Effector memory CD8-positive, alpha-beta T cell (primary cell): Measurements from ENCODE around the gene AWAT1.
A peak's percentile ranks its signal among the peaks of the same experiment; 100 is the strongest.
"Not testable (repeated sequence)": the region's sequence is repeated elsewhere in the genome, so short reads cannot be mapped to it uniquely, and the experiment has no call there.

ENCODE experiments used
- ATAC-seq: fragments of 150-1000 bp; cut with Tn5 transposase; replicated peaks from 2 replicates; pipeline ENCODE4 v1.10.0; 2021; ENCODE audit warnings: mild to moderate bottlenecking, moderate library complexity
- DNase-seq, 3 experiments: peaks; one replicate each; pipeline ENCODE4 v3.0.0; 2021
- H3K27ac Mint-ChIP-seq, 2 donors: one replicate each; pipeline ENCODE4 v1.8.0; 2022; ENCODE audit warnings: mild to moderate bottlenecking in 2 of 2, mixed read lengths in 2 of 2, moderate library complexity in 2 of 2
- H3K27me3 Mint-ChIP-seq, 2 donors: one replicate each; pipeline ENCODE4 v1.8.0; 2022; ENCODE audit warnings: mixed read lengths in 2 of 2
- H3K36me3 Mint-ChIP-seq: one replicate; pipeline ENCODE4 v1.8.0; 2022; ENCODE audit warnings: mild to moderate bottlenecking, moderate library complexity, mixed read lengths; ENCODE audit not compliant: insufficient read depth
- H3K4me1 Mint-ChIP-seq, 2 donors: one replicate each; pipeline ENCODE4 v1.8.0; 2022; ENCODE audit warnings: low read depth in 2 of 2, mixed read lengths in 2 of 2
- H3K4me3 Mint-ChIP-seq, 2 donors: one replicate each; pipeline ENCODE4 v1.8.0; 2022; ENCODE audit warnings: mild to moderate bottlenecking in 2 of 2, mixed read lengths in 2 of 2, moderate library complexity in 2 of 2
- H3K9me3 Mint-ChIP-seq, 2 donors: one replicate each; pipeline ENCODE4 v1.8.0; 2022; ENCODE audit warnings: mixed read lengths in 2 of 2
- total RNA-seq, 9 experiments: gene quantifications; one replicate each; lab custom pipeline; 2026; lab: John Stamatoyannopoulos, UW

The AWAT1 gene
- 0 to 0.13 (median 0) reads per million in 9 experiments for total RNA-seq

DNA sequence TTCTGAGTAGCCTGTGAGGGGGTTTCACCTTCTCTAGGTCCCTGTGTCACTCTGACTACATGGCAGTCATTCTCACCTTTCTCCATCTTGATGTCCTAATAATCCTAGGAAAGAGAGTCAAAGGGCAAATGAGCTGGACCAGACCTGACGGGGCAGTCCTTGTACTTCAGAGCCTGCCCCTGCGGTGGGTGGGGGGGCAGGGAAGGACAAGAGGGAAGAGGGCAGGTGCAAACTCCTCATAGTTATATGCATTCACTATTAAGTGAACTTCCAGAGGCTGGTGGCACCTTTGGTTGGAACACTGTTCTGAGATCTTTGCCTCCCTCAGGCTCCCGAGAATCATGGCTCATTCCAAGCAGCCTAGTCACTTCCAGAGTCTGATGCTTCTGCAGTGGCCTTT, at the start of gene AWAT1:
Gene AWAT1 (plus strand): TSS at position 301 of the 400 bp plus-strand sequence. CDS start 41 bp downstream, at position 342.
- DNase-seq, result no peak
- Mint-ChIP-seq H3K4me3 (no peak within 1 kb of the TSS), H3K9me3 (no peaks in the 10 kb centered on the region), H3K36me3 (no peaks in the 10 kb centered on the region), H3K4me1 (peaks cover 0 to 8% of the 10 kb centered on the region in 2 donors), H3K27ac (no peak within 1 kb of the TSS), H3K27me3 (no peaks in the 10 kb centered on the region)
- no peak for ATAC-seq

DNA sequence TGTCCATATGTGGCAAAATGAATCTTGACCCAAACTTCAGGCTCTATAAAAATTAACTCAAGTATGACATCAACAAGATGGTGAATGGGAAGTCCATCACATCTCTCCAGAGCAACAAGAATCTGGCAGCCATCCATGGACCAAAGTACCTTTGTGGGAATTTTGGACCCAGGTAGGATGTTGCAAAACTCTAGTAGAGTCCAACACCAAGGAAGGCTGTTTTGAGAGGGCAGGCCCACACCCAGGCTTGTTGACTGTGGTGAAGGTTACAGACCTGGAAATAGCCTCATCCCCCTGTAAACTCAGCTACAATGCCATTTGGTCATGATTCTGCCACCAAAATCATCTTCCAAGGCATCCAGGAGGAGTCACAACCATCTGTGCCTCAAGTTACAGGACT, 44.2 kb upstream of the AWAT1 start:
- Mint-ChIP-seq H3K27ac (no peak overlapping the region), H3K4me1 (no peaks in the 10 kb centered on the region), H3K36me3 (peaks cover 3% of the 10 kb centered on the region), H3K4me3 (no peak overlapping the region), H3K27me3 (peaks cover 19 to 33% of the 10 kb centered on the region in 2 donors), H3K9me3 (peaks cover 2 to 10% of the 10 kb centered on the region in 2 donors)
- no peak for DNase-seq
- no peak for ATAC-seq

DNA sequence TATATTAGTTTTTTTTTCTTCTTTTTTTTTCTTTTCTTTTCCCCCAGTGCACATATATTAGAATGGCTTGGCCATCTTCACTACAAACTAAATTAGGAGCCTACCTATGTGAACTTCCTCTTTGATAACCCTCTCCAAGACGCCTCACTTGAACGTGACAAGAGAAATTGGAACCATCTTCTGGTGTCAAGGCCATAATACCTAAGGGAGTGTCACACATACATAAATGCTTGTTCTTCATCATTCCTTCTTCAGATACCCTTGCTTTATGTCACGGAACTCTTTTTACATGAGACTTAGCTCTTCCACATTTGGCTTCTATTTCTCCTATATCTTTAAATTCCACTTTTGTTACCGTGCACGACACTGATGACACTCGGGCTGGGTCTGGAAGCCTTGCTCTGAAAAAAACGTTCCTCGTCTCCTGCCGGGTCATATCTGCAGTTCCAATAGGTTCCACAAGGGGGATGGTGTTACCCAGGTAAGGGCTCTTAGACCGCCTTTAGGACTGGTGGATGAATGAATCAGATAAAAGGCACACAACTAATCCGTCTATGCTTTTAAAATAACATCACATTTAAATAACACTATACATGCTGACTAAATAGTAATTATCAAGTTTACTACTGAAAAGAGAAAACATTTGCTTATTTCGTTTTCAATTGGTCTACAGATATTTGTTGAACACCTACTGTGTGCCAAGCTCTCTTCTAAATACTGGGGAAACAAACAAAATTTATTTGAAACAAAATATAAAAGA, 37.3 kb upstream of the AWAT1 start:
- H3K36me3 Mint-ChIP-seq, result no peaks in the 10 kb centered on the region
- peak overlapping the region in 1 of 2 donors; percentile 80 for H3K27ac Mint-ChIP-seq
- no peak overlapping the region for H3K4me3 Mint-ChIP-seq
- no peaks in the 10 kb centered on the region for H3K9me3 Mint-ChIP-seq
- DNase-seq, result peak; percentile 62 to 69 (median 63)
- peak; percentile 86 for ATAC-seq
- peaks cover 0 to 7% of the 10 kb centered on the region in 2 donors for H3K27me3 Mint-ChIP-seq
- peaks cover 4 to 8% of the 10 kb centered on the region in 2 donors for H3K4me1 Mint-ChIP-seq

DNA sequence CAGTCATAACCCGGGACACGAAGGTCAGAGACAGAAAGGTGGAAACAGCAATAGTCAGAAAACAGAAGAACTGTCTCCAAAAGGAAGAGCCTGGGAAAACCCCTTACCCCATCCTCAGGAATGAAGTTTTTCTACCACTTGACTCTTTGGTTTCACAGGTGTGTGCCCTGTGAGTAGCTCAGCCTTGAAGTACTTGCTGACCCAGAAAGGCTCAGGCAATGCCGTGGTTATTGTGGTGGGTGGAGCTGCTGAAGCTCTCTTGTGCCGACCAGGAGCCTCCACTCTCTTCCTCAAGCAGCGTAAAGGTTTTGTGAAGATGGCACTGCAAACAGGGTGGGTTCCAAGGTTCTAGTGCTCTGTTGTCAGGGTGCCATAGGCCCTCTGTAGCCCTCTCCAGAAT, 32.7 kb upstream of the AWAT1 start:
- peak; percentile 71 for ATAC-seq
- H3K27me3 Mint-ChIP-seq, result peaks cover 0 to 20% of the 10 kb centered on the region in 2 donors

DNA sequence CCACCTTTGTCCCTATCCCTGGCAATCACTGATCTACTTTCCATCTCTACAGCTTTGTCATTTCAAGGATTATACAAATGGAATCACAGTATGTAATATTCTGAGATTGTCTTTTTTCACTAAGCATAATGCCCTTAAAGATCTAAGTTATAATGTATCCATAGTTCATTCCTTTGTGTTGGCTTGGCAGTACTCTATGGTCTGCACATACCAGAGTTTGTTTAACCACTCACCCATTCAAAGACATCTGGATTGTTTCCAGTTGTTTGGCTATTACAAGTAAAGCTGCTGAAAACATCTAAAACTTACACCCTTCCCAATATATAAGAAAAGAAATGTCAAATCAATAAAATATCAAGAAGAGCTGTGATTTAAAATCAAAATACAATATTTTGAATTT, 26.0 kb upstream of the AWAT1 start:
- Mint-ChIP-seq H3K4me3 (no peak overlapping the region), H3K27ac (no peak overlapping the region), H3K27me3 (peaks cover 0 to 13% of the 10 kb centered on the region in 2 donors), H3K4me1 (no peaks in the 10 kb centered on the region), H3K36me3 (no peaks in the 10 kb centered on the region), H3K9me3 (no peaks in the 10 kb centered on the region)
- ATAC-seq, result no peak
- DNase-seq, result no peak

More for the DNA sequence above, 32.7 kb upstream of the AWAT1 start:
- H3K4me1 Mint-ChIP-seq, result peaks cover 4 to 8% of the 10 kb centered on the region in 2 donors
- no peaks in the 10 kb centered on the region for H3K9me3 Mint-ChIP-seq
- no peak overlapping the region for H3K27ac Mint-ChIP-seq
- H3K36me3 Mint-ChIP-seq, result no peaks in the 10 kb centered on the region
- DNase-seq, result no peak
- no peak overlapping the region for H3K4me3 Mint-ChIP-seq

DNA sequence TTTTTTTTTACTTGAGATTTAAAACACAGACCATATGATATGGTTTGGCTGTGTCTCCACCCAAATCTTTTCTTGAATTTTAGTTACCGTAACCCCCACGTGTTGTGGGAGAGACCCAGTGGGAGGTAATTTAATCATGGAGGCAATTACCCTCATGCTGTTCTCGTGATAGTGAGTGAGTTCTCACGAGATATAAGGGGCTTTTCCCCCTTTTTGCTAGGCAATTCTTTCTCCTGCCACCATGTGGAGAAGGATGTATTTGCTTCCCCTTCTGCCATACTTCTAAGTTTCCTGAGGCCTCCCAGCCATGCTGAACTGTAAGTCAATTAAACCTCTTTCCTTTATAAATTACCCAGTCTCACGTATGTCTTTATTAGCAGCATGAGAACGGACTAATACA, 24.9 kb upstream of the AWAT1 start:
- not testable (repeated sequence) for H3K36me3 Mint-ChIP-seq, H3K4me1 Mint-ChIP-seq, ATAC-seq, H3K4me3 Mint-ChIP-seq, DNase-seq, H3K27ac Mint-ChIP-seq, H3K27me3 Mint-ChIP-seq, H3K9me3 Mint-ChIP-seq

DNA sequence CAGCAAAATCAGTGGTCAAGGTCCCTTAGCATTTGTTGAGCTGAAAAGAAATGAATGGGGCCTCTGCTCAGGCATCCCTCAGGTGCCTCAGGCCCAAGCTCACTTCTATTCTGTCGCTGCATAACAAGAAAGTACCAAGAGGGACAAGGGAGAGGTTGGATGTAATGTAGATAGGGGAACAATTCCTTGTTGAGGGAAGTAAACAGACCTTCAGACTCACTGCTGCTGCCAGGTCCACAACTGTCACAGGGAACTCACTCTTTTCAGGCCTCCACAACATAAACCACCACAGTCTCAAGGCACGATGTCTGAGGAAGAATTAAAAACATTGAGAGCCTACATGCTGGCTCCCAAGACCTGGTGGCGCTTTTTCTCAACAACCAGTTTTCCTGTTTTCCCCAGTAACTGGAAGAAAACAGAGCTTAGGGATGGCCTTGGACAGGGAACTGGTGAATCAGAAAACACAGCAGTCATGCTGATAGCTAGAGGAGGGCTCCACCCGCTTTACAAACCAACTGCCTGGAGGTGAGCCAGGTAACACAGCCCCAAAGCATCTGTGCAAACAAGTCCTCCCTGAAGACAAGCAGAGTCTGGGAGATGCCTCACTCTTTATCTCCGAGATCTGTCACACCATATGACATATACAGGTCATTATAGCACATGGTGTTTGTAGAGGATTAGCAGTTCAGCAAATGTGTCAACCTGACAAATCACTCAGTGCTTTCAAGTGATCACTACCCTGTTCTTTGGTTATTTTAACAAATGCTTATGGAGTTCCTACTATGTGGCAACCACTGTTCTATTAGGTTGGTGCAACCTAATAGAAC, 14.3 kb upstream of the AWAT1 start:
- ATAC-seq, result no peak
- Mint-ChIP-seq H3K9me3 (no peaks in the 10 kb centered on the region), H3K36me3 (no peaks in the 10 kb centered on the region), H3K4me3 (no peak overlapping the region), H3K4me1 (no peaks in the 10 kb centered on the region), H3K27me3 (no peaks in the 10 kb centered on the region), H3K27ac (no peak overlapping the region)
- DNase-seq, result no peak

DNA sequence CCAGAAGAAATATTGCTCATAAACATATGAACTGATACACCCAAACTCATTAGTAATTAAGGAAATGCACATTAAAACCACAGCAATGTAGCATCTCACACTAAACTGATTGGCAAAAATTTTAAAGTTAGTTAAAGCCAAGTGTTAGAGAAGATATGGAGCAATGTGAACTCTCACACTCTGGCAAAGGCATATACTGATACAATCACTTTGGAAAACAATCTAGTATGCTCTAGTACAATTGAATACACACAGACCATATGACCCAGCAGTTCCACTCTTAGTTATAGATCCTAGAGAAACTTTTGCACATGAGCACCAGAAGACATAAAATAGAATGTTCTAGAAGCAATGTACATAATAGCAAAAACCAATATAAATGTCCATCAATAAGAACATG, 8.4 kb upstream of the AWAT1 start:
- DNase-seq, result no peak
- no peaks in the 10 kb centered on the region for H3K9me3 Mint-ChIP-seq
- no peak overlapping the region for H3K27ac Mint-ChIP-seq
- H3K4me1 Mint-ChIP-seq, result no peaks in the 10 kb centered on the region
- H3K27me3 Mint-ChIP-seq, result no peaks in the 10 kb centered on the region
- H3K36me3 Mint-ChIP-seq, result no peaks in the 10 kb centered on the region
- no peak for ATAC-seq
- H3K4me3 Mint-ChIP-seq, result no peak overlapping the region

DNA sequence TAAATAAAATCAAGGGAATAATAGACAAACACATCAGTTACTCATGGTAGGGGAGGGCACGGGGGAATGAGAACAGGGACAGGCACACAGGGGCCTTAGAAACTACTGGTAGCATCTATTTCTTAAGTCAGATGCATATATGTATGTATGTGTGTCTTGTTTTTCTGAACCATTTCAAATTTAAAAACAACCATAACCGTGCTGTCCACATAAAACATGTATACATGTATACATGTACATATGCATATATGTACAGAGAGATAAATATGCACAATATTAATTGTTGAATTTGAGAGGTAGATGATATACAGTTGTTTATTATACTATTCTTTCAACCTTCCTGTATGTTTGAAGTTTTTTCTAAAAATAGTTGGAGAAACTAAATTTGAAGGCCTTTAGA, 7.8 kb upstream of the AWAT1 start:
- H3K27ac Mint-ChIP-seq, result no peak overlapping the region
- no peak overlapping the region for H3K4me3 Mint-ChIP-seq
- H3K9me3 Mint-ChIP-seq, result no peaks in the 10 kb centered on the region
- DNase-seq (no peak), ATAC-seq (no peak)
- H3K4me1 Mint-ChIP-seq, result peaks cover 0 to 4% of the 10 kb centered on the region in 2 donors
- no peaks in the 10 kb centered on the region for H3K27me3 Mint-ChIP-seq
- H3K36me3 Mint-ChIP-seq, result no peaks in the 10 kb centered on the region

DNA sequence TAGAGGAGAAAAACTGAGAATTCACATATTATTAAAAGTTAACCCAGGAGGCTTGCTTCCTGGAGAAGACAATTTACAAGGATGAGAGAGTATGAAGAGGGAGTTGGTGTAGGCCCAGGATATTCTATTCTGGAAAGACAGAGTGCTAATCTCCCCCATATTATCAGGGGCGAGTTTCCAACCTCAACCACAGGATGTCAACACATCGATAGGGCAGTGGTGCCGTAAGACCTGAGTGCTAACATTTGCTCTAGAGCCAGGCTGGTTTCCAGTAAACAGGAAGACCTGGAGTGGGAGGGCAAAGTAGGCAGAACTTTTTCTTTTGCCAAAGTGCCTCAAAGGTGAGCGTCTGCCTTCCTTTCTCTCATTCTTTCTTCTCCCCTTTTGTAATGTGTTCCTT, 2.8 kb upstream of the AWAT1 start:
- ATAC-seq (no peak), DNase-seq (no peak)
- Mint-ChIP-seq H3K27ac (no peak overlapping the region), H3K4me1 (peaks cover 0 to 8% of the 10 kb centered on the region in 2 donors), H3K36me3 (no peaks in the 10 kb centered on the region), H3K4me3 (no peak overlapping the region), H3K27me3 (no peaks in the 10 kb centered on the region), H3K9me3 (no peaks in the 10 kb centered on the region)

DNA sequence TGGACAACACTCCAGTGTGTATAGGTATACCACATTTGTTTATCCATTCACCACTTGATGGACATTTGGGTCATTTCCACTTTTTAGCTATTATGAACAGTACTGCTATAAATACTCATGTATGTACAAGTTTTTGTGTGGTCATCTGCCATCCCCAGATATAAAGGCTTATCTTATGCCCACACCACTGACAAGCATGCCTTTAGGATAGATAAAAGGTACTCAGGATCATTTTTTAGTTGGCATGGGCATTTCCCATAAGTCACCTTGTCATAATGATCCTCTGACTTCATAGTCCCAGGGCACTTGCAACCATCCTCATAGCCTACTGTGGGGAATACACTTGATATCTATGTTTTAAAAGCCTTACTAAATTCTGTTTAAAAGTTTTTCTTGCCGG, 6.3 kb downstream of the AWAT1 start:
- no peaks in the 10 kb centered on the region for H3K27me3 Mint-ChIP-seq
- DNase-seq, result no peak
- H3K9me3 Mint-ChIP-seq, result no peaks in the 10 kb centered on the region
- no peaks in the 10 kb centered on the region for H3K36me3 Mint-ChIP-seq
- H3K4me1 Mint-ChIP-seq, result no peaks in the 10 kb centered on the region
- H3K27ac Mint-ChIP-seq, result no peak overlapping the region
- H3K4me3 Mint-ChIP-seq, result no peak overlapping the region
- ATAC-seq, result no peak

DNA sequence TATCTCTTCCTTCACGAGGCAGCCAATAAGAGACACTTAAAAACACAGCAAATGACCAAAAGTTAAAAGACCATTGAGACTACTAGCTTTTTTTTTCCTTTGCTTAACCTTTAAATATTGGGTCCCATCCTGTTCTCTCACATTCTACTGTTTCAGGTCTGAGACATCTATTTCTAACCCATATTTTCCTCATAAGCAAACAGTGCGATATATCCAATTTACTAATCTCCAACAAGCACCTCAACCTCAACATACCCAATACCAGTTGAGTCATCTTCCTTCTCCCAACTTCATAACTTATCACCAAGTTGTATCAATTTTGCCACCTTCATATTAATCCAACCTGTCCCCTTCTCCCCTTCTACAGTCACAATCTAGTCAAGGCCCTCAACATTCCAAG, 7.0 kb downstream of the AWAT1 start:
- no peaks in the 10 kb centered on the region for H3K27me3 Mint-ChIP-seq
- no peaks in the 10 kb centered on the region for H3K9me3 Mint-ChIP-seq
- H3K36me3 Mint-ChIP-seq, result no peaks in the 10 kb centered on the region
- DNase-seq (no peak), ATAC-seq (no peak)
- no peak overlapping the region for H3K4me3 Mint-ChIP-seq
- H3K27ac Mint-ChIP-seq, result no peak overlapping the region
- H3K4me1 Mint-ChIP-seq, result no peaks in the 10 kb centered on the region

DNA sequence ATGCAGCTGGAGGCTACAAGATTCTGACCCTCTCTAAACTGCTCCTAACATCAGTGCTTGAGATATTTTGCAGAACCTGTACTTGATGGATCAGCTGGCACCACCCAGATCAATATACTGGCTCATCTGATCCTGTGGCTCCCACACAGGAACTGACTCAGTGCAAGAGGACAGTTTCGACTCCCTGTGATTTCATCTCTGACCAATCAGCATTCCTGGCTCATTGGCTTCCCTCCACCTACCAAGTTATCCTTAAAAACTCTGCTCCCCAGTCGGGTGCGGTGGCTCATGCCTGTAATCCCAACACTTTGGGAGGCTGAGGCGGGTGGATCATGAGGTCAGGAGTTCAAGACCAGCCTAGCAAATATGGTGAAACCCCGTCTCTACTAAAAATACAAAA, 9.1 kb downstream of the AWAT1 start:
- not testable (repeated sequence) for H3K27me3 Mint-ChIP-seq, H3K9me3 Mint-ChIP-seq, DNase-seq, ATAC-seq, H3K4me1 Mint-ChIP-seq, H3K4me3 Mint-ChIP-seq, H3K36me3 Mint-ChIP-seq, H3K27ac Mint-ChIP-seq

DNA sequence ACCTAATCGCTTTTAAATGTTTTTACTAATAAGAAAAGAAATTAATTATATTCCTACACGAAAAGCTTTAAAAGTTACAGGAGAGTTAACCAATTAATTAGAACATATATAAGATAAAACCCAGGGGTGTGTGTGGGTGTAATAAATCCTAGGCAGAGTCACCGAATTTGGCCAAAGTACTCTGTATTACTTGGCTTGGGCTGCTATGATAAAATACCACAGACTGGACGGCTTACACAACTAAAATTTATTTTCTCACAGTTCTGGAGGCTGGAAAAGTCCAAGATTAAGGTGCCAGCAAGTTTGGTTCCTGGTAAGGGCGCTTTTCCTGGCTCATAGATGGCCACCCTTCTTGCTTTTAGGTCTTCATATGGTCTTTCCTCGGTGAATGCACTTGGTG, 10.4 kb downstream of the AWAT1 start:
- ATAC-seq, result no peak
- no peaks in the 10 kb centered on the region for H3K27me3 Mint-ChIP-seq

More for the DNA sequence above, 10.4 kb downstream of the AWAT1 start:
- H3K9me3 Mint-ChIP-seq, result no peaks in the 10 kb centered on the region
- no peak overlapping the region for H3K27ac Mint-ChIP-seq
- H3K4me3 Mint-ChIP-seq, result no peak overlapping the region
- no peaks in the 10 kb centered on the region for H3K4me1 Mint-ChIP-seq
- DNase-seq, result no peak
- H3K36me3 Mint-ChIP-seq, result no peaks in the 10 kb centered on the region
